Neuron (in vitro differentiated cells): ENCODE data around the gene RPL18.
A peak's percentile ranks its signal among the peaks of the same experiment; 100 is the strongest.
"Not testable (repeated sequence)": the region's sequence is repeated elsewhere in the genome, so short reads cannot be mapped to it uniquely, and the experiment has no call there.

ENCODE experiments used
- H2AFZ ChIP-seq: one replicate; pipeline ENCODE4 v1.6.1; 2013; ENCODE audit warnings: low read depth, mild to moderate bottlenecking, inconsistent platforms, low read length, moderate library complexity
- H3K27me3 ChIP-seq: one replicate; pipeline ENCODE4 v1.6.1; 2013; ENCODE audit warnings: low read length; ENCODE audit not compliant: insufficient read depth
- H3K36me3 ChIP-seq: one replicate; pipeline ENCODE4 v1.6.1; 2013; ENCODE audit warnings: low read length; ENCODE audit not compliant: insufficient read depth
- H3K4me1 ChIP-seq: one replicate; pipeline ENCODE4 v1.6.1; 2013; ENCODE audit warnings: low read length; ENCODE audit not compliant: insufficient read depth
- H3K4me3 ChIP-seq: 2 replicates; pipeline ENCODE4 v1.5.1; 2013; ENCODE audit warnings: mild to moderate bottlenecking, low read length, moderate library complexity
- H3K9me3 ChIP-seq: one replicate; pipeline ENCODE4 v1.6.1; 2013; ENCODE audit warnings: low read length

RPL18 gene

DNA sequence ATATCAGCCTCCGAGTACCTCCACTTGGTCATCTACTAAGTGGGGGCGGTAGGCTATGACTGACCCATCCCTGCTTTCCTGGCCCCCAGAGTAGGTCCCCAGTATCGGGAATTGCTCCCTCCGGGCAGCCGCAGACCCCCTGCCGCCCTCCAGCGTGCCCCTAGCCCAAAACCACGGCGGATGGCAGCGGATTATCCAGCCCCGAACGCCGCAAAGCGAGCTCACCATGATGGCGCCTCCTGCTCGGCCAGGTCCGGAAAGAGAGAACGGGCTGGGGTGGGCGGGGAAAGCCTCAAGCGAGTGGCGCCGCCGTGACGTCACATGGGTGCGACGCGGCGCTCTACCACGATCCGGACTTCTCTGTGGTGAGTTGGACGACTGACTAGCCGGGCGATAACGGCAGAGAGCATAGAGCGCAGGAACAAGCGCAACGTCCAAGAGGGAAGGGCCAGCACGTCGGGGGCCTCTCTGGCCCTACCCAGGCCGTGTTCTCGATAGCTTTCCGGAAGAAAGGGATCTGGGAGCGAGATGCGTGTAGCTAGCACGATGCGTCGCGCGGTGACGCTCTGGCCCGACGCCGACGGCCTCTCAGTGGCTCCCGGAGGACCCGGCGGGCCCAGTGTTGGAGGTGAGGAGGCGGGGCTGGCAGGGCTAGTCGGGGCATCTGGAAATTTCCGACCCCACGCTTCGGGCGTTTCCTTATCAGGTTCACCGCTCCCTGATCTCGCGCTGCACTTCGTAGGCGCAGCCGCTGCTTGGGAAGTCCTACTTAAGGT lies at the start of gene RPL18, which contains the start of gene SPHK2:
Gene RPL18, minus strand, starts transcription at position 263 of the 776 bp plus-strand sequence. Its CDS starts 35 bp downstream, at position 228.
Gene SPHK2, plus strand, starts transcription at position 591 of the 776 bp plus-strand sequence. CDS start 1,009 bp downstream, outside the sequence.
- peak within 1 kb of the TSS; percentile 96 for H3K4me3 ChIP-seq

DNA sequence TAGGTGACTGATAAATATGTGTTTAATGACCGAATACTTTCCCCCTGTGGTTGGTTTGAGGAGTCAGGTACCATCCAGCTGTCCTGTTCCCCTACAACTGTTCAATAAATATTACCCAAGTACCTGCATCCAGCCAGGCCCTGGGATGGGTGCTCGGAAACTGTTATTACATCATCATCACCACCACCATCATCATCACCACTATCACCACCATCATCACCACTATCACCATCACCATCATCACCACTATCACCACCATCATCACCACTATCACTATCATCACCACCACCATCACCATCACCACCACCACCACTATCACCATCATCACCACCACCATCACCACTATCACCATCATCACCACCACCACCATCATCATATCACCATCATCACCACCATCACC lies 49.8 kb upstream of the RPL18 start:
- Histone ChIP-seq H2AFZ (no peak overlapping the region), H3K4me3 (no peak overlapping the region), H3K27me3 (no peaks in the 10 kb centered on the region), H3K36me3 (no peaks in the 10 kb centered on the region), H3K9me3 (no peaks in the 10 kb centered on the region), H3K4me1 (peaks cover 8% of the 10 kb centered on the region)

More for the DNA sequence above, at the start of gene RPL18, which contains the start of gene SPHK2:
- H3K4me1 ChIP-seq = peaks cover 35% of the 10 kb centered on the region
- no peaks in the 10 kb centered on the region for H3K9me3 ChIP-seq
- no peak within 1 kb of the TSS for H2AFZ ChIP-seq
- peaks cover 30% of the 10 kb centered on the region for H3K36me3 ChIP-seq
- no peaks in the 10 kb centered on the region for H3K27me3 ChIP-seq

DNA sequence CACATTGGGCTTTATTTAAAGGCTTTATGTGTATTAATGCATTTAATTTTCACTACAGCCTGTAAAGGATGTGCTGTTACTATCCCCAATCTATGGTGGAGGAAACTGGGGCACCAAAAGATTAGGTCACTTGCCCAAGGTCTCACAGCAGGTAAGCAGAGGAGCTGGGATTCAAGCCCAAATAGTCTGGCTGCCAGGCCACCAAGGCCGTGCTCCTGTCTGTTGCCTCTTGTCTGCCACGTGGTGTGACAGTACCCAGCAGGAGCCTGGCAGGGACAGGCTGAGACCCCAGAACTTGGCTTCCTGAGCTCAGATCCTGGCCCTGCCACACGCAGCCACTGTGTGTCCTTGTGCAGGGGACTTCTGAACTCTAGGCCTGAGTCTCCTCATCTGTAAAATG lies 49.4 kb upstream of the RPL18 start:
- Histone ChIP-seq H3K27me3 (no peaks in the 10 kb centered on the region), H3K4me1 (peaks cover 4% of the 10 kb centered on the region), H3K4me3 (no peak overlapping the region), H3K9me3 (no peaks in the 10 kb centered on the region), H2AFZ (no peak overlapping the region), H3K36me3 (no peaks in the 10 kb centered on the region)

DNA sequence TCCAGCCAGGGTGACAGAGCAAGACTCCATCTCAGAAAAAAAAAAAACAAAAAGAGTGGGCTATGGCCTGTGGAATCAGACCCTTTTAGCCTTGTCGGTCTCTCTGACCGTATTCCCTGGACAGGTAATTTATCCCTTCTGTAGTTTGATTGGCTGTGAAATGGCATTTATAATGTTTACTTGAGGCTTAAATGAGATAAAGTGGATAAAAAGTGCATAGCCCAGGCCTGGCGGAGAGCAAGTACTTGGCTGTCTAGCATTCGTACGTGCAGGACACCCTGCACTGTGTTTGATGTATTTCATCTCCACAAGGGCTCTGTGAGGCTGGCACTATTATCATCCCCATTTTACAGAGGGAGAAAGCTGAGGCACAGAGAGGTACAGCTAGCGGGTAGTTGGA lies 46.8 kb upstream of the RPL18 start:
- Histone ChIP-seq H3K4me3 (no peak overlapping the region), H3K9me3 (no peaks in the 10 kb centered on the region)

DNA sequence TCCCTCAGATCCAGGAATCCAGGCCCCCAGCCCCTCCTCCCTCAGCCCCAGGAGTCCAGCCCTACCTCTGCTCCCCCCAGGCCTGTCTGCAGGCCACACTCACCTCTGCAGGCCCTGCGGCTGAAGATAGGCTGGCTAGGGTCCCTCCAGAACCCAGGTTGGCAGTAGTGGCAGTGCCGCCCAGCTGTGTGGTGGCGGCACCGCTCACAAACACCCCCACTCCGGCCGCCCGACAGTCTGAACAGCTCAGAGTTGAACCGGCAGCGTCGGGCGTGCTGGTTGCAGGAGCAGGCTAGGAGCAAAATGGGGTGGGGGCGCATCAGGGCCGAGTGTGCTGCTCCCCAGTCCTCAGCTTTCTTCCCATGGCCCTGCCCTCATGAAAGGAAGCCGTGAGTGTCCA lies 45.5 kb upstream of the RPL18 start:
- H3K4me1 ChIP-seq = no peaks in the 10 kb centered on the region
- no peaks in the 10 kb centered on the region for H3K36me3 ChIP-seq
- no peak overlapping the region for H3K4me3 ChIP-seq
- H2AFZ ChIP-seq = no peak overlapping the region
- no peaks in the 10 kb centered on the region for H3K27me3 ChIP-seq
- H3K9me3 ChIP-seq = no peaks in the 10 kb centered on the region

More for the DNA sequence above, 46.8 kb upstream of the RPL18 start:
- H3K27me3 ChIP-seq = no peaks in the 10 kb centered on the region
- H3K4me1 ChIP-seq = no peaks in the 10 kb centered on the region
- H3K36me3 ChIP-seq = no peaks in the 10 kb centered on the region
- H2AFZ ChIP-seq = no peak overlapping the region

DNA sequence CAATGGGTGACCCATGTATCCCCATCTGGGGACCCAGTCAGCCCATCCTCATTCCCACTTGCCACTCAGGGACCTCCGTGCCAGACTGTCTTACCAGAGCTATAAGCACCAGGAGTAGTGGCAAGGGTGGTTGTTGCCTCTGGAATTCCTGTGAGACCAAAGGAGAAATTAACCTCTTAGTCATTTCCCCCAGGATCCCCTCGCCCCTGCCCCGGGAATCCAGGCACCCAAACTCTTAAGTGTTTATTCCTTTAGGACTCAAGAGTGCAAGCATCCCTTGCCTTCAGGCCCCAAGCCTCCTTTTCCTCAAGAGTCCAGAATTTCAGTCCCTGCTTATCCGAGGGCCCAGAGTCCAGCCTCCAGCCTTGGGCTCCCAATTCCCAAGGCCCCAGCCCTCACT lies 44.7 kb upstream of the RPL18 start:
- no peaks in the 10 kb centered on the region for H3K4me1 ChIP-seq
- H2AFZ ChIP-seq = no peak overlapping the region
- H3K27me3 ChIP-seq = no peaks in the 10 kb centered on the region
- H3K36me3 ChIP-seq = no peaks in the 10 kb centered on the region
- H3K4me3 ChIP-seq = no peak overlapping the region
- no peaks in the 10 kb centered on the region for H3K9me3 ChIP-seq

DNA sequence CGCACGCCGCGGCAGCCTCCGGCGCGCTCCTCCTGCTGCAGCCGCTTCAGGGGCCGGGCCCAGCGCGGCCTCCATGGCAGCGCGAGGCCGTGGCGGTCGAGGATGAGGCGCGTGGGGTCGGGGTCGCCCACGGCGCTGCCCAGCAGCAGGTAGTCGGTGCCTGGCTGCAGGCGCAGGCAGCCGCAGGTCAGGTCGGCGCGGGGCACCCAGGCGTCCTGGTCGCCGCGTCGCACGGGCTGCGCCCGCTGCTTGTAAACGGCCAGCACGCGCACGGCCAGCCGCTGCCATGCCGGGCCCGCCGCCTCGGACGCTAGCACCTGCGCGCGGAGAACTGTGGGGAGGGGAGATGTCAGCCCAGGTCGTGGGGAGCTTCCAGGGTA lies 42.7 kb upstream of the RPL18 start:
- no peaks in the 10 kb centered on the region for H3K9me3 ChIP-seq
- peaks cover 6% of the 10 kb centered on the region for H3K4me1 ChIP-seq
- H2AFZ ChIP-seq = no peak overlapping the region
- no peak overlapping the region for H3K4me3 ChIP-seq
- no peaks in the 10 kb centered on the region for H3K27me3 ChIP-seq
- no peaks in the 10 kb centered on the region for H3K36me3 ChIP-seq

DNA sequence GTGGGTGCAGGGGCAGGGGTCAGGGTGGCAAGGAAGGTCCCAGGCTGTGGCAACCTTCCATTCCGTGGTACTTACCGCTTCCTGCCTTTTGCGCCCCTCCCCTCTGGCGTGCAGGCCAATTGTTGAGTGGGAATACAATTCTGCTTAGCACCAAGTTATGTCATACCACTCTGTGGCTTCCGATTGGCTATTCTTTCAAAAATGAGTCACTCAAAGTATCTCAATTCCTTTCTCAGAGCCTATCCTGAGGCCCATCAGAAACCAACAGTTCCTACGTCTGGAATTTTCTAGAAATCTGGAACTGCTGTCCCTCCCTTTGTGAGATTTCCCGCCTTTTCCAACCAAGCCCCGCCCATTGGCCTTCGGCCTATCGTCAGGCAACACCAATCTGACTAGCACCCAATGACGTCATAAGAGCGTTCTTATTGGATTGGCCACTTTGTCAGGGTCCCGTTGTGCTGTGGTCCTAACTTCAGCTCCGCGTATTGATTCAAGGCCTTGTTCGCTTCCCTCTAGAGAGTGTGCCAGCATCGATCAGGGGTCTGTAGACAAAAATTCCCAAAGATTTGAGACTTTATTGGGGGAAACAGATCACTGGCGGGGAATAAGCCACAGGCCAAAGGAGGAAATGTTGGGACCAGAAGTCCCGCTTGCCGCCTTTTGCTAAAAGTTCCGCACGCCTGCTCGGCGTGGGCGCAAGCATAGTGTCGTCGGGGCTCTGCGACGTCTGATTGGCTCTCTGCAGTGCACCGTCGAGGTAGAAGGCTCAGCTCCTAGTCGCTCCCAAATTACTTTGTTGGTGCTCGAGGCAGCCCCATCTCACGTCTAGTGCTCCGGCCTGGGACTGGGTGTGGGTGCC lies 42.1 kb upstream of the RPL18 start:
- Histone ChIP-seq H3K36me3 (no peaks in the 10 kb centered on the region), H2AFZ (no peak overlapping the region), H3K4me1 (peaks cover 6% of the 10 kb centered on the region), H3K27me3 (no peaks in the 10 kb centered on the region), H3K4me3 (no peak overlapping the region), H3K9me3 (no peaks in the 10 kb centered on the region)

DNA sequence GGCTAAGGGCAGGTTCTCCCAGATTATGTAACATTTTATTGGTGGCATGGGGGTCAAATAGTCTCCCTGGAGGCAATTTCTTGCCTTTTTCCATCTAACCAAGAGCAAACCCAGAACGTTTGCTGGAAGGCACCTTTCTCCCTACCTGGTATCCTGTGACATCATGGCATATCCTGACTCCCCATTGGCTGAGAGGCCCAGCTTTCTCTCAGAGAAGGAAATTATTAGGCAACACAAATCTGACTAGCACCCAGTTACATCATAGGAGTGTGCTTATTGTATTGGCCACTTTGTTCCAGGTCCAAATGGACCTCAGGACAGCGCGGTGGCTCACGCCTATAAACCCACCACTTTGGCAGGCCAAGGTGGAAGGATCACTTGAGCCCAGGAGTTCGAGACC lies 40.8 kb upstream of the RPL18 start:
- peaks cover 6% of the 10 kb centered on the region for H3K4me1 ChIP-seq
- H3K36me3 ChIP-seq = no peaks in the 10 kb centered on the region
- no peaks in the 10 kb centered on the region for H3K9me3 ChIP-seq
- H2AFZ ChIP-seq = no peak overlapping the region
- H3K27me3 ChIP-seq = no peaks in the 10 kb centered on the region
- H3K4me3 ChIP-seq = no peak overlapping the region

DNA sequence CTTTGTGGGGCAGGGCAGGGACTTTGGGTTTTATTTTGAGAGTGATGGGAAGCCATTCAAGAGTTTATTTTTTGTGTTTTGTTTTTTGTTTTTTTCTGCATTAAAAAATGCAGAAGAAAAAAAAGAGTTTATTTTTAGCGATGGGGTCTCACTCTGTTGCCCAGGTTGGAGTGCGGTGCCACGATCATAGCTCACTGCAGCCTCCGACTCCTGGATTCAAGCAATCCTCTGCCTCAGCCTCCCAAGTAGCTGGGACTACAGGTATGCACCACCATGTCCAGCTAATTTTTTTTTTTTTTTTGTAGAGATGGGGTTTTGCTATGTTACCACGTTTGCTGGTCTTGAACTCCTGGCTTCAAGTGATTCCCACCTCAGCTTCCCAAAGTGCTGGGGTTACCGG lies 39.5 kb upstream of the RPL18 start:
- no peak overlapping the region for H2AFZ ChIP-seq
- H3K9me3 ChIP-seq = no peaks in the 10 kb centered on the region
- no peaks in the 10 kb centered on the region for H3K27me3 ChIP-seq
- no peak overlapping the region for H3K4me3 ChIP-seq
- peaks cover 6% of the 10 kb centered on the region for H3K4me1 ChIP-seq
- no peaks in the 10 kb centered on the region for H3K36me3 ChIP-seq

DNA sequence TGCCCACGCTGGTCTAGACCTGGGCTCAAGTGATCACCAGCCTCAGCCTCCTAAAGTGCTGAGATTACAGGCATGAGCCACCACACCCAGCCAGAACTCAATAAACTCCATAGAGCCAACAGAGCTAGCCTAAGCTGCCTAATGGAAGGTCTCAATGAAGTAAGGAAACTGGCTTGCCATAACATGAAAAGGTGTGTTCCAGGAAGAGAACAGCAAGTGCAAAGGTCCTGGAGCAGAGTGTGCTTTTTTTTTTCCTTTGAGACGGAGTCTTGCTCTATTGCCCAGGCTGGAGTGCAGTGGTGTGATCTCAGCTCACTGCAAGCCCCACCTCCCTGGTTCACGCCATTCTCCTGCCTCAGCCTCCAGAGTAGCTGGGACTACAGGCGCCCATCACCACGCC lies 38.9 kb upstream of the RPL18 start:
- H3K9me3 ChIP-seq, H3K27me3 ChIP-seq, H3K4me3 ChIP-seq, H3K36me3 ChIP-seq, H2AFZ ChIP-seq, H3K4me1 ChIP-seq: not testable (repeated sequence)

DNA sequence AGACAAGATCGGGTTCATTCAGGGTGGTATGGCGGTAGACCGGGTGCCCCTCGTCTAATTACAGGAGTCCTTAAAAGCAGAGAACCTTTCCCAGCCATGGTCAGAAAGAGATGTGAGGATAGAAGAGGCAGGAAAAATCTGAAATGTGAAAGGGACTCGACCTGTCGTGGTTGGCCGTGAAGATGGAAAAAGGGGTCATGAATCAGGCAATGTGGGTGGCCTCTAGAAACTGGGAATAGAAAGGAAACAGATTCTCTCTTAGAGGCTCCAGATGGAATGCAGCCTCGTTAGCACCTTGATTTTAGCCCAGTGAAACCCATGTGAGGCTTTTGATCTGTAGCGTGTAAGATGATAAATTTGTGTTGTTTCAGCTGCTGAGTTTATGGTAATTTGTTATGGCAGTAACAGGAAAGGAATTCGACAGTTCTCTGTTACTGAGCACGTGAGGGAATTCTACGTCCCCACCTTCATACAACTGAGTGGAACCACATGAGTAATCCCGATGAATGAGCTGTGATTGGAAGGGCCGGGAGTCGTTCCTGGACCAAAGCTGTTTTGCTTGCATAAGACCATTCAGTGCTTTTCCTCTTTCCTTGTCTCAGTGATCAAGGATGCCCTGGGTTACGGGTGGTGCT lies 38.0 kb upstream of the RPL18 start:
- H3K9me3 ChIP-seq = no peaks in the 10 kb centered on the region

More for the DNA sequence above, 38.0 kb upstream of the RPL18 start:
- Histone ChIP-seq H2AFZ (no peak overlapping the region), H3K27me3 (no peaks in the 10 kb centered on the region), H3K36me3 (no peaks in the 10 kb centered on the region), H3K4me1 (peaks cover 6% of the 10 kb centered on the region), H3K4me3 (no peak overlapping the region)
